K562 (cell line): ENCODE results near the gene JUND. TPM values are rescaled to one million over a fixed set of nuclear protein-coding genes. Genes with fewer than 3 reads are reported as not detected.

ENCODE experiments used
- CCNT2 ChIP-seq: IDR thresholded peaks from 2 replicates; pipeline ENCODE4 v1.6.1; 2011; ENCODE audit warnings: borderline replicate concordance, low read depth, mild to moderate bottlenecking, moderate library complexity, mixed read lengths, low read length; ENCODE audit not compliant: insufficient read length; ENCODE audit errors: extremely low read depth
- CREB1 ChIP-seq, 2 experiments: sonication (generic) in 1 of 2; formaldehyde crosslinking in 1 of 2; IDR thresholded peaks; 2 replicates each; pipeline versions ENCODE4 v1.6.1 to v1.8.0; 2012 to 2022; ENCODE audit warnings: inconsistent platforms in 1 of 2, mild to moderate bottlenecking in 1 of 2, missing genetic modification reagents in 1 of 2, moderate library complexity in 1 of 2
- CREB3L1 ChIP-seq: fragments of 450-650 bp; IDR thresholded peaks from 2 replicates; pipeline ENCODE4 v1.6.1; 2014; ENCODE audit warnings: low read depth, mild to moderate bottlenecking, moderate library complexity, borderline replicate concordance
- CTCF ChIP-seq, 3 experiments: IDR thresholded peaks in 2 of 3; conservative IDR thresholded peaks in 1 of 3; 2 replicates each; pipeline ENCODE4 v1.5.1; 2011 to 2012; ENCODE audit warnings: low read length in 3 of 3, mild to moderate bottlenecking in 3 of 3, control low read depth in 2 of 3, improper control_type of control experiment in 1 of 3, inconsistent platforms in 1 of 3, low read depth in 1 of 3, mixed read lengths in 1 of 3, moderate library complexity in 1 of 3; ENCODE audit not compliant: insufficient read depth in 2 of 3
- E2F4 ChIP-seq: sonication (generic); formaldehyde crosslinking; IDR thresholded peaks from 2 replicates; pipeline ENCODE4 v1.8.0; 2022; ENCODE audit warnings: mild to moderate bottlenecking, low read depth, missing genetic modification reagents
- ESRRA ChIP-seq: fragments of 450-650 bp; IDR thresholded peaks from 2 replicates; pipeline ENCODE4 v1.6.1; 2014; ENCODE audit warnings: low read depth, mild to moderate bottlenecking, moderate library complexity, borderline replicate concordance
- FOXA3 ChIP-seq, 2 experiments: fragments of 450-650 bp in 1 of 2; sonication (generic) in 1 of 2; formaldehyde crosslinking; IDR thresholded peaks in 1 of 2; conservative IDR thresholded peaks in 1 of 2; 2 replicates each; pipeline versions ENCODE4 v1.4.0 to v1.8.0; 2020 to 2022; ENCODE audit warnings: mild to moderate bottlenecking in 2 of 2, missing genetic modification reagents in 1 of 2
- JUND ChIP-seq, 2 experiments: IDR thresholded peaks; 2 replicates in 1 of 2; 3 replicates in 1 of 2; pipeline ENCODE4 v1.6.1; 2011; ENCODE audit warnings: borderline replicate concordance in 2 of 2, low read depth in 2 of 2, low read length in 2 of 2, improper control_type of control experiment in 1 of 2, missing biosample characterization in 1 of 2, missing genetic modification characterization in 1 of 2, missing genetic modification reagents in 1 of 2
- NRF1 ChIP-seq, 2 experiments: fragments of 450-650 bp; IDR thresholded peaks in 1 of 2; conservative IDR thresholded peaks in 1 of 2; 2 replicates each; pipeline ENCODE4 v1.6.1; 2014; ENCODE audit warnings: mild to moderate bottlenecking in 2 of 2
- PML ChIP-seq: IDR thresholded peaks from 2 replicates; pipeline ENCODE4 v1.6.1; 2012; ENCODE audit warnings: low read length, inconsistent platforms
- POLR2G ChIP-seq: fragments of 200-400 bp; formaldehyde crosslinking; IDR thresholded peaks from 2 replicates; pipeline ENCODE4 v1.6.1; 2017; ENCODE audit warnings: low read depth, mild to moderate bottlenecking, antibody characterized with exemption, low read length, moderate library complexity
- RB1 ChIP-seq: fragments of 450-650 bp; IDR thresholded peaks from 2 replicates; pipeline ENCODE4 v1.6.1; 2017; ENCODE audit warnings: low read depth, mild to moderate bottlenecking
- SMC3 ChIP-seq: conservative IDR thresholded peaks from 2 replicates; pipeline ENCODE4 v1.6.1; 2011; ENCODE audit warnings: low read depth, low read length, improper control_type of control experiment; ENCODE audit not compliant: insufficient read depth
- TAF1 ChIP-seq: IDR thresholded peaks from 2 replicates; pipeline ENCODE4 v1.6.1; 2011; ENCODE audit warnings: mild to moderate bottlenecking, low read length, moderate library complexity; ENCODE audit not compliant: insufficient read depth, control insufficient read depth, severe bottlenecking; ENCODE audit errors: extremely low read depth
- TAF9B ChIP-seq: fragments of 450-650 bp; IDR thresholded peaks from 2 replicates; pipeline ENCODE4 v1.6.1; 2018; ENCODE audit warnings: mild to moderate bottlenecking; ENCODE audit not compliant: partially characterized antibody
- TCF3 ChIP-seq: sonication (generic); formaldehyde crosslinking; IDR thresholded peaks from 2 replicates; pipeline ENCODE4 v1.4.0; 2020; ENCODE audit warnings: mild to moderate bottlenecking, missing genetic modification reagents
- ZKSCAN8 ChIP-seq: fragments of 200-800 bp; sonication (Bioruptor generic); IDR thresholded peaks from 2 replicates; pipeline ENCODE4 v1.6.1; 2016; ENCODE audit warnings: missing genetic modification characterization, missing compliant biosample characterization
- ZNF146 ChIP-seq: IDR thresholded peaks from one replicate; pipeline ENCODE4 v1.6.1; 2018; ENCODE audit warnings: missing compliant biosample characterization; ENCODE audit not compliant: unreplicated experiment
- polyA plus RNA-seq, 8 experiments: library from polyadenylated mRNA; depleted of rRNA in 4 of 8; stranded (reverse) in 5 of 8; unstranded in 3 of 8; fragments of >200 nt; fragmentation: Nextera tagmentation in 2 of 8; fragmentation: Illumina TruSeq in 1 of 8; extraction: Ambion mirVana in 2 of 8; extraction: Trizol in 1 of 8; gene quantifications; 2 replicates each; pipeline versions ENCODE4 v1.2.1 to v1.2.3, GENCODE V29; 2011 to 2014; ENCODE audit warnings: inconsistent platforms in 1 of 8, missing spikeins in 1 of 8
- total RNA-seq, 7 experiments: library from RNA; depleted of rRNA in 6 of 7; stranded (reverse); fragments of >200 nt in 6 of 7; fragmentation: Illumina TruSeq in 2 of 7; extraction: Trizol in 2 of 7; gene quantifications; 2 replicates each; pipeline versions ENCODE4 v1.2.1 to v1.2.3, GENCODE V29; 2011 to 2021; ENCODE audit warnings: low replicate concordance in 1 of 7

Gene JUND
- total and polyA plus RNA-seq, 9 of the 15 experiments (the other 6 are each of a cell fraction or from before 2014, with no cell fraction given): 6.4 to 286 (median 42.3) TPM

- TF ChIP-seq ESRRA: peak; percentile 52; the same call in 1 of the 2 replicates
- TF ChIP-seq NRF1 (conservative IDR thresholded peaks at IDR 0.05 in 1 of 2, IDR thresholded peaks at IDR 0.05 in 1 of 2): peak; percentile 97 to 98
- peak; percentile 68; the same call in 1 of the 2 replicates for TF ChIP-seq CREB1 (IDR thresholded peaks at IDR 0.05)
- peak; percentile 38; the same call in 1 of the 2 replicates for TF ChIP-seq CREB1 (CRISPR knock-in tag; IDR thresholded peaks at IDR 0.05)
- TF ChIP-seq RB1: peak; percentile 98
- TF ChIP-seq CCNT2: peak; percentile 71
- TF ChIP-seq FOXA3 (CRISPR knock-in tag; conservative IDR thresholded peaks at IDR 0.05 in 1 of 2, IDR thresholded peaks at IDR 0.05 in 1 of 2): no peak
- peak; percentile 57; the same call in 1 of the 2 replicates for TF ChIP-seq SMC3
- no peak for TF ChIP-seq ZKSCAN8 (CRISPR knock-in tag)
- TF ChIP-seq PML: peak; percentile 50; the same call in 1 of the 2 replicates
- TF ChIP-seq CREB3L1: peak; percentile 50; the same call in 1 of the 2 replicates
- peak; percentile 97 for TF ChIP-seq POLR2G
- peak; percentile 42 to 69 (median 63); a peak in 4 of 6 replicates for TF ChIP-seq CTCF (IDR thresholded peaks at IDR 0.05 in 2 of 3, conservative IDR thresholded peaks at IDR 0.05 in 1 of 3; ENCODE audit: insufficient read depth in 2 of 3, low read depth in 1 of 3, low read length in 3 of 3)
- peak; percentile 90 for TF ChIP-seq TAF1
- peak; percentile 50; the same call in 1 of the 2 replicates for TF ChIP-seq JUND (IDR thresholded peaks at IDR 0.05; ENCODE audit: borderline replicate concordance, low read depth, low read length)
- no peak; the same call in 2 of the 3 replicates for TF ChIP-seq JUND (tag; IDR thresholded peaks at IDR 0.05; ENCODE audit: borderline replicate concordance, low read depth, low read length)
- TF ChIP-seq ZNF146 (CRISPR knock-in tag): no peak
- peak; percentile 24; the same call in 1 of the 2 replicates for TF ChIP-seq TCF3 (CRISPR knock-in tag)
- peak; percentile 92 for TF ChIP-seq E2F4 (CRISPR knock-in tag)
- peak; percentile 8 for TF ChIP-seq TAF9B
These were observed 41.5 kb upstream of the JUND start, which contains the start of gene LSM4 (continued) for GRCh38 chr19:18322759-18323460.
